ENCODE data around the gene SIRPG. TPM values are rescaled to one million over a fixed set of nuclear protein-coding genes. Genes with fewer than 3 reads are reported as not detected.
A peak's percentile ranks its signal among the peaks of the same experiment; 100 is the strongest.

The SIRPG gene
- total and polyA plus RNA-seq, 2 donors from 2014 or later, result 2.5 TPM; not detected in 1

DNA sequence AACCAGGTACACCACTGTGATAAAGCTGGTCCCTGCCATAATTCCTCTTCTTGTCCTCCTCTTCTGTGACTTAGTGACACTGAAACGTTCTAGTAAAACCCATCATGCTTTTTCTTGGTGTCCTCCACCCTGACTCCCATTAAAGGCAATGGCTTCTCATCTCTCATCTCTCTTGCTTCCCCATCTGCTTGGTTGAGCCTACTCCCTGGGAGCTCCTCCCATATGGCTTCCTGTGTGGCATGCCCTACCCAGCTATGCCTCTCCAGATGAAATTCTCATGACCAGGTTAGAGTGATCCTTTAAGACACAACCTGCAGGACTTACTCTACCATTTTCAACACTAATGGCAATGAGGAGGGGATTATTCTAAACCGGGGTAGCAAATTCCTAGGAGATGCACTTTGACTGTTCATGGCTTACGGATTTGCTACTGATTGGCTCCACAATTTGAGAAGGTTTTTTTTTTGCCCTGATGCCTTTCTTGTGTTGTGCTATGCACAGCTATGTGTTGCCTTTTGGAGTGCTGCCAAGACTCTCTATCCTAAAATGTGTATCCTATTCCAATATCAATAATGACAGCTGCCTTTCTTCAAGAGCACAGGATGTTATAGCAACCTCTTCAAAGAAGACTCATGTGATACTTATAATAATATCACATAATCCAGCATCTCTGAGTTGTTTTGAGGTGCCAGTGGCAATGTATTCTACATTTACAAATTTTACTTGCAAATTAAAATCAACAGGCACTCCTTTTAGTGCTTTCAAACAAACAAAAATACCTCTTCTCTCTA, 6.1 kb downstream of the SIRPG start:
- intact Hi-C loops (cut with DNase I), result no loop called here

GRCh38 chr20:1648101-1648500, 9.5 kb downstream of the SIRPG start:
- H3K36me3 ChIP-seq (ENCODE audit: control insufficient read depth in 2 of 3, insufficient read depth in 3 of 3, low read length in 3 of 3), result no peaks in the 10 kb centered on the region
- H3K27me3 ChIP-seq (ENCODE audit: control insufficient read depth, insufficient read depth, low read length), result no peaks in the 10 kb centered on the region
- no peaks in the 10 kb centered on the region for H3K9me3 ChIP-seq (ENCODE audit: control insufficient read depth in 2 of 3, insufficient read depth in 1 of 3, low read length in 3 of 3)
- DNase-seq (no peak), FAIRE-seq (no peak)
- intact Hi-C loops (cut with DNase I), result no loop called here
- H3K4me3 ChIP-seq (ENCODE audit: low read length in 3 of 3), result no peak overlapping the region
- H3K27ac ChIP-seq (ENCODE audit: low read depth in 2 of 2, low read length in 2 of 2), result no peak overlapping the region
- no peaks in the 10 kb centered on the region for H3K4me1 ChIP-seq (ENCODE audit: control insufficient read depth in 2 of 3, insufficient read depth in 2 of 3, low read depth in 1 of 3, low read length in 3 of 3)
- H3K9ac ChIP-seq (ENCODE audit: low read length in 3 of 3), result no peak overlapping the region
- no peak for TF ChIP-seq CTCF (IDR thresholded peaks at IDR 0.05; ENCODE audit: borderline replicate concordance, extremely low read depth, insufficient read depth)

More for the DNA sequence above, 6.1 kb downstream of the SIRPG start:
- peak in 1 of 5 donors; percentile 6 for DNase-seq
- Histone ChIP-seq H3K4me3 (ENCODE audit: low read length in 3 of 3) (no peak overlapping the region), H3K36me3 (ENCODE audit: control insufficient read depth in 2 of 3, insufficient read depth in 3 of 3, low read length in 3 of 3) (no peaks in the 10 kb centered on the region), H3K4me1 (ENCODE audit: control insufficient read depth in 2 of 3, insufficient read depth in 2 of 3, low read depth in 1 of 3, low read length in 3 of 3) (no peaks in the 10 kb centered on the region), H3K9me3 (ENCODE audit: control insufficient read depth in 2 of 3, insufficient read depth in 1 of 3, low read length in 3 of 3) (peaks cover 0 to 4% (median 0%) of the 10 kb centered on the region in 3 donors), H3K27ac (ENCODE audit: low read depth in 2 of 2, low read length in 2 of 2) (no peak overlapping the region), H3K9ac (ENCODE audit: low read length in 3 of 3) (no peak overlapping the region), H3K27me3 (ENCODE audit: control insufficient read depth, insufficient read depth, low read length) (no peaks in the 10 kb centered on the region)
- FAIRE-seq, result no peak
- TF ChIP-seq CTCF (IDR thresholded peaks at IDR 0.05; ENCODE audit: borderline replicate concordance, extremely low read depth, insufficient read depth), result no peak

GRCh38 chr20:1646975-1647431, 10.6 kb downstream of the SIRPG start:
- no peak overlapping the region for H3K4me3 ChIP-seq (ENCODE audit: low read length in 3 of 3)
- no peaks in the 10 kb centered on the region for H3K27me3 ChIP-seq (ENCODE audit: control insufficient read depth, insufficient read depth, low read length)
- TF ChIP-seq CTCF (IDR thresholded peaks at IDR 0.05; ENCODE audit: borderline replicate concordance, extremely low read depth, insufficient read depth), result no peak
- no peaks in the 10 kb centered on the region for H3K9me3 ChIP-seq (ENCODE audit: control insufficient read depth in 2 of 3, insufficient read depth in 1 of 3, low read length in 3 of 3)
- H3K9ac ChIP-seq (ENCODE audit: low read length in 3 of 3), result no peak overlapping the region
- intact Hi-C loops (cut with DNase I), result no loop called here
- FAIRE-seq (no peak), DNase-seq (no peak)
- no peaks in the 10 kb centered on the region for H3K36me3 ChIP-seq (ENCODE audit: control insufficient read depth in 2 of 3, insufficient read depth in 3 of 3, low read length in 3 of 3)
- no peaks in the 10 kb centered on the region for H3K4me1 ChIP-seq (ENCODE audit: control insufficient read depth in 2 of 3, insufficient read depth in 2 of 3, low read depth in 1 of 3, low read length in 3 of 3)
- no peak overlapping the region for H3K27ac ChIP-seq (ENCODE audit: low read depth in 2 of 2, low read length in 2 of 2)
